Keratinocyte (primary cell): Measurements from ENCODE around the gene OR56B1. TPM values are rescaled to one million over a fixed set of nuclear protein-coding genes. Genes with fewer than 3 reads are reported as not detected.

Experiments
- DNase-seq: peaks from one replicate; pipeline ENCODE4 v3.0.0-alpha.2; 2011; ENCODE audit warnings: low read depth, missing footprints, low spot score
- FAIRE-seq: peaks from 2 replicates; lab custom pipeline; 2011; peaks lifted over from hg19 to GRCh38; lab: Jason Lieb, UNC
- H2AFZ ChIP-seq: 2 replicates; pipeline ENCODE4 v1.6.0; 2012; ENCODE audit warnings: low read length, control low read depth, inconsistent platforms; ENCODE audit not compliant: control insufficient read depth
- H3K27ac ChIP-seq: 2 replicates; pipeline ENCODE4 v1.5.1; 2011; ENCODE audit warnings: low read length; ENCODE audit not compliant: control insufficient read depth, insufficient read depth
- H3K27me3 ChIP-seq: 3 replicates; pipeline ENCODE4 v1.6.0; 2011; ENCODE audit warnings: low read length; ENCODE audit not compliant: control insufficient read depth, insufficient read depth; ENCODE audit errors: extremely low read depth
- H3K36me3 ChIP-seq, 2 experiments: 2 replicates in 1 of 2; 3 replicates in 1 of 2; pipeline ENCODE4 v1.5.1; 2011; ENCODE audit warnings: low read length in 2 of 2, mild to moderate bottlenecking in 1 of 2; ENCODE audit not compliant: control insufficient read depth in 2 of 2, insufficient read depth in 2 of 2; ENCODE audit errors: extremely low read depth in 1 of 2
- H3K4me1 ChIP-seq: 3 replicates; pipeline ENCODE4 v1.5.1; 2011; ENCODE audit warnings: low read length; ENCODE audit not compliant: control insufficient read depth, insufficient read depth; ENCODE audit errors: extremely low read depth
- H3K4me2 ChIP-seq: 3 replicates; pipeline ENCODE4 v1.6.0; 2011; ENCODE audit warnings: low read depth, low read length; ENCODE audit not compliant: control insufficient read depth, insufficient read depth; ENCODE audit errors: extremely low read depth
- H3K4me3 ChIP-seq, 3 experiments: fragments of 200-600 bp in 1 of 3; sonication (generic) in 1 of 3; 2 replicates in 2 of 3; 3 replicates in 1 of 3; pipeline ENCODE4 v1.5.1; 2011 to 2016; ENCODE audit warnings: low read length in 3 of 3, mild to moderate bottlenecking in 3 of 3, control low read depth in 2 of 3, inconsistent platforms in 1 of 3, low read depth in 1 of 3, mixed read lengths in 1 of 3, mixed run types in 1 of 3, moderate library complexity in 1 of 3; ENCODE audit not compliant: control insufficient read depth in 2 of 3, insufficient read depth in 2 of 3; ENCODE audit errors: extremely low read depth in 1 of 3
- H3K79me2 ChIP-seq: 2 replicates; pipeline ENCODE4 v1.6.0; 2012; ENCODE audit warnings: low read length; ENCODE audit not compliant: control insufficient read depth, insufficient read depth
- H3K9ac ChIP-seq: 3 replicates; pipeline ENCODE4 v1.6.0; 2011; ENCODE audit warnings: low read length; ENCODE audit not compliant: control insufficient read depth, insufficient read depth; ENCODE audit errors: extremely low read depth
- H3K9me1 ChIP-seq: 3 replicates; pipeline ENCODE4 v1.6.0; 2011; ENCODE audit warnings: low read length; ENCODE audit not compliant: control insufficient read depth, insufficient read depth; ENCODE audit errors: extremely low read depth
- H3K9me3 ChIP-seq: 2 replicates; pipeline ENCODE4 v1.5.1; 2012; ENCODE audit warnings: low read depth, low read length; ENCODE audit not compliant: control insufficient read depth
- H4K20me1 ChIP-seq: 3 replicates; pipeline ENCODE4 v1.6.0; 2011; ENCODE audit warnings: low read length; ENCODE audit not compliant: control insufficient read depth, insufficient read depth; ENCODE audit errors: extremely low read depth
- CTCF ChIP-seq, 3 experiments: IDR thresholded peaks in 1 of 3; conservative IDR thresholded peaks in 1 of 3; optimal IDR thresholded peaks in 1 of 3; 2 replicates in 2 of 3; 3 replicates in 1 of 3; pipeline versions ENCODE3 to v1.5.1; 2011; ENCODE audit warnings: low read length in 3 of 3, mild to moderate bottlenecking in 3 of 3, moderate library complexity in 2 of 3, control low read depth in 1 of 3, inconsistent platforms in 1 of 3; ENCODE audit not compliant: insufficient read depth in 2 of 3; ENCODE audit errors: extremely low read depth in 1 of 3
- EZH2 ChIP-seq: IDR thresholded peaks from one replicate; pipeline ENCODE4 v1.6.1; 2012; ENCODE audit warnings: inconsistent platforms, mild to moderate bottlenecking, low read length, moderate library complexity
- dilution Hi-C: fragments of 300-500 bp; cut with MboI; formaldehyde crosslinking; loops from one replicate; pipeline ENCODE4 v1.7.0; 2020; ENCODE audit warnings: low sequenced_read_pairs; ENCODE audit not compliant: extremely low pct_ligation_motif_present
- polyA plus RNA-seq, 5 experiments: library from polyadenylated mRNA; depleted of rRNA in 3 of 5; stranded (reverse) in 3 of 5; stranded (forward) in 1 of 5; unstranded in 1 of 5; fragments of >200 nt; gene quantifications; 1 replicate in 1 of 5; 2 replicates in 3 of 5; 3 replicates in 1 of 5; pipeline versions ENCODE4 v1.2.1 to v1.2.3, GENCODE V29; 2011 to 2012; ENCODE audit warnings: missing spikeins in 2 of 5, low read depth in 1 of 5, low replicate concordance in 1 of 5

The OR56B1 gene
- polyA plus RNA-seq, 1 donor (not counting 4 experiments of a cell fraction or from before 2014, with no cell fraction given), result not detected

- H3K4me1 ChIP-seq, result no peaks in the 10 kb centered on the region
- H3K27me3 ChIP-seq, result no peaks in the 10 kb centered on the region
- no peak overlapping the region for H3K4me2 ChIP-seq
- H3K9me1 ChIP-seq, result no peaks in the 10 kb centered on the region
- H3K9me3 ChIP-seq, result no peaks in the 10 kb centered on the region
- no peaks in the 10 kb centered on the region for H4K20me1 ChIP-seq
- H3K9ac ChIP-seq, result no peak overlapping the region
- no peak overlapping the region for H2AFZ ChIP-seq
- H3K27ac ChIP-seq, result no peak overlapping the region
- TF ChIP-seq EZH2, result no peak
- TF ChIP-seq CTCF (optimal IDR thresholded peaks at IDR 0.05 in 1 of 3, IDR thresholded peaks at IDR 0.05 in 1 of 3, conservative IDR thresholded peaks at IDR 0.05 in 1 of 3; ENCODE audit: extremely low read depth in 1 of 3, insufficient read depth in 2 of 3, low read length in 3 of 3), result no peak
- no peaks in the 10 kb centered on the region for H3K79me2 ChIP-seq
- no peak for FAIRE-seq
- no peak for DNase-seq
- dilution Hi-C loops, result no loop called here
- no peak overlapping the region for H3K4me3 ChIP-seq
- no peaks in the 10 kb centered on the region for H3K36me3 ChIP-seq
Observed at GRCh38 chr11:5738431-5738830, 2.2 kb downstream of the OR56B1 start.

DNA sequence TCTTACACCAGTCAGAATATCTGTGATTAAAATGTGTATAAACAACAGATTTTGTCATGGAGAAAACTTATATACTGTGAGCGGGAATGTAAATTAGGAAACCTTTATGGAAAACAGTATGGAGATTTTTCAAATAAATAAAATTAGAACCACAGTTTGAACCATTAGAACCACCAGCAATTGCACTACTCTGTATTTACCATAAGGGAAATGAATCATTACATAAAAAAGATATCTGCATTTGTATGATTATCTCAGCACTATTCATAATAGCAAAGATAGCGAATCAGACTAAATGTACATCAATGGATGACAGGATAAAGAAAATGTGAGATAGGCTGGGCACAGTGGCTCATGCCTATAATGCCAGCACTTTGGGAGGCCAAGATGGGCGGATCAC lies 10.4 kb downstream of the OR56B1 start:
- no peaks in the 10 kb centered on the region for H3K36me3 ChIP-seq
- H4K20me1 ChIP-seq, result no peaks in the 10 kb centered on the region
- DNase-seq, result no peak
- H3K9me1 ChIP-seq, result no peaks in the 10 kb centered on the region
- no peak for FAIRE-seq
- no peak for TF ChIP-seq EZH2
- TF ChIP-seq CTCF (optimal IDR thresholded peaks at IDR 0.05 in 1 of 3, IDR thresholded peaks at IDR 0.05 in 1 of 3, conservative IDR thresholded peaks at IDR 0.05 in 1 of 3; ENCODE audit: extremely low read depth in 1 of 3, insufficient read depth in 2 of 3, low read length in 3 of 3), result no peak
- no peaks in the 10 kb centered on the region for H3K9me3 ChIP-seq
- H3K27me3 ChIP-seq, result no peaks in the 10 kb centered on the region
- H3K4me1 ChIP-seq, result no peaks in the 10 kb centered on the region
- H2AFZ ChIP-seq, result no peak overlapping the region
- H3K79me2 ChIP-seq, result no peaks in the 10 kb centered on the region
- H3K9ac ChIP-seq, result no peak overlapping the region
- H3K27ac ChIP-seq, result no peak overlapping the region
- H3K4me3 ChIP-seq, result no peak overlapping the region
- dilution Hi-C loops, result no loop called here
- H3K4me2 ChIP-seq, result no peak overlapping the region
